ENCODE results near the gene CDC42EP4.
"Not testable (repeated sequence)": the region's sequence is repeated elsewhere in the genome, so short reads cannot be mapped to it uniquely, and the experiment has no call there.

GRCh38 chr17:73312887-73313286 is 1.1 kb upstream of the CDC42EP4 start:
- not testable (repeated sequence) for TF ChIP-seq POLR2AphosphoS5 (IDR thresholded peaks at IDR 0.05); CTCF (IDR thresholded peaks at IDR 0.05 in 8 of 11, conservative IDR thresholded peaks at IDR 0.05 in 3 of 11); POLR2A (IDR thresholded peaks at IDR 0.05)
